PC-3 (cell line): Measurements from ENCODE around the gene ATG7. TPM values are rescaled to one million over a fixed set of nuclear protein-coding genes. Genes with fewer than 3 reads are reported as not detected.

Source experiments
- ATAC-seq: fragments of 200-7000 bp; cut with Tn5 transposase; 2 replicates; pipeline ENCODE4 v1.9.1; 2020; ENCODE audit warnings: mild to moderate bottlenecking, moderate library complexity
- BruUV-seq: library from RNA; stranded (reverse); fragments of 400-500 nt; replicated peaks from 2 replicates; lab custom pipeline; 2021; lab: Mats Ljungman, UMichigan
- CTCF ChIA-PET: fragments of 300-600 bp; sonication (Branson Sonifier 250); formaldehyde crosslinking; loops from one replicate; lab custom pipeline; 2022; ENCODE audit warnings: antibody characterized with exemption; lab: Charles Lee
- POLR2A ChIA-PET: fragments of 300-600 bp; sonication (Branson Sonifier 250); formaldehyde crosslinking; loops from one replicate; lab custom pipeline; 2022; ENCODE audit warnings: antibody characterized with exemption; ENCODE audit not compliant: unreplicated experiment; lab: Charles Lee
- DNase-seq: peaks from one replicate; pipeline ENCODE4 v3.0.0-alpha.2; 2015
- H2AFZ ChIP-seq: fragments of 300-600 bp; sonication (generic); 2 replicates; pipeline ENCODE4 v1.6.0; 2016; ENCODE audit warnings: antibody characterized with exemption, low read length
- H3F3A ChIP-seq: fragments of 300-600 bp; sonication (generic); one replicate; pipeline ENCODE4 v1.6.0; 2017; ENCODE audit warnings: antibody characterized with exemption, low read length, control low read depth, mild to moderate bottlenecking; ENCODE audit not compliant: unreplicated experiment
- H3K27ac ChIP-seq: fragments of 300-600 bp; sonication (generic); 2 replicates; pipeline ENCODE4 v1.5.1; 2016; ENCODE audit warnings: mild to moderate bottlenecking, low read length
- H3K27me3 ChIP-seq: fragments of 300-600 bp; sonication (generic); 2 replicates; pipeline ENCODE4 v1.6.1; 2016; ENCODE audit warnings: low read length, mixed read lengths
- H3K36me3 ChIP-seq: fragments of 300-600 bp; sonication (generic); 2 replicates; pipeline ENCODE4 v1.6.1; 2016; ENCODE audit warnings: low read depth, mixed run types, low read length, mixed read lengths
- H3K4me1 ChIP-seq: fragments of 300-600 bp; sonication (generic); 2 replicates; pipeline ENCODE4 v1.5.1; 2016; ENCODE audit warnings: low read length; ENCODE audit not compliant: insufficient read depth
- H3K4me2 ChIP-seq: fragments of 300-600 bp; sonication (generic); 2 replicates; pipeline ENCODE4 v1.6.0; 2016; ENCODE audit warnings: low read length
- H3K4me3 ChIP-seq: fragments of 300-600 bp; sonication (generic); 2 replicates; pipeline ENCODE4 v1.5.1; 2016; ENCODE audit warnings: mild to moderate bottlenecking, low read length, mixed read lengths
- H3K79me2 ChIP-seq: fragments of 300-600 bp; sonication (generic); 2 replicates; pipeline ENCODE4 v1.6.1; 2017; ENCODE audit warnings: low read length, mixed read lengths
- H3K9ac ChIP-seq: fragments of 300-600 bp; sonication (generic); 2 replicates; pipeline ENCODE4 v1.6.0; 2016; ENCODE audit warnings: mild to moderate bottlenecking, low read length
- H3K9me2 ChIP-seq: fragments of 300-600 bp; sonication (generic); replicated peaks from 2 replicates; pipeline ENCODE4 v1.6.1; 2016; ENCODE audit warnings: mixed run types, low read length, mixed read lengths
- H3K9me3 ChIP-seq: fragments of 300-600 bp; sonication (generic); 2 replicates; pipeline ENCODE4 v1.6.1; 2016; ENCODE audit warnings: low read length, mixed read lengths
- H4K20me1 ChIP-seq: fragments of 300-600 bp; sonication (generic); 2 replicates; pipeline ENCODE4 v1.6.1; 2016; ENCODE audit warnings: low read length, mixed read lengths
- CTCF ChIP-seq: fragments of 300-600 bp; sonication (generic); conservative IDR thresholded peaks from 2 replicates; pipeline ENCODE4 v1.5.1; 2017; ENCODE audit warnings: antibody characterized with exemption, low read depth, mild to moderate bottlenecking, low read length
- EZH2 ChIP-seq: fragments of 300-600 bp; sonication (generic); IDR thresholded peaks from one replicate; pipeline ENCODE4 v1.6.1; 2017; ENCODE audit warnings: antibody characterized with exemption, mild to moderate bottlenecking, low read length; ENCODE audit not compliant: unreplicated experiment
- EZH2phosphoT487 ChIP-seq: fragments of 300-600 bp; sonication (generic); IDR thresholded peaks from 2 replicates; pipeline ENCODE4 v1.6.1; 2018; ENCODE audit warnings: mild to moderate bottlenecking, antibody characterized with exemption, low read length, borderline replicate concordance
- intact Hi-C: fragments of 100-400 bp; cut with micrococcal nuclease; formaldehyde crosslinking; loops from 2 replicates; pipeline ENCODE4 v1.9.0; 2023
- total RNA-seq: library from RNA; depleted of rRNA; stranded (reverse); fragments of >200 nt; gene quantifications from 2 replicates; pipeline ENCODE4 v1.2.3, GENCODE V29; 2014

ATG7 gene
- total RNA-seq, 1 experiment from 2014 or later, result 36.5 TPM

- H3K4me3 ChIP-seq, result no peak overlapping the region
- H3K9me2 ChIP-seq, result no peaks in the 10 kb centered on the region
- no peaks in the 10 kb centered on the region for H3K36me3 ChIP-seq
- DNase-seq, result peak; percentile 54
- H3K4me1 ChIP-seq, result peaks cover 34% of the 10 kb centered on the region
- POLR2A ChIA-PET, result interaction anchor here (0.7 kb wide), 1 partner anchor 13 kb away, joined by 4 read pairs; no protein-coding TSS in a partner anchor
- BruUV-seq, result no TSS peak
- no peaks in the 10 kb centered on the region for H3F3A ChIP-seq
- H2AFZ ChIP-seq, result no peak overlapping the region
- H3K27ac ChIP-seq, result peak overlapping the region; percentile 91
- H3K4me2 ChIP-seq, result peak overlapping the region; percentile 6; the same call in 1 of the 2 replicates
- no peak overlapping the region for H3K9ac ChIP-seq
- no peaks in the 10 kb centered on the region for H3K9me3 ChIP-seq
- H3K27me3 ChIP-seq, result no peaks in the 10 kb centered on the region
- CTCF ChIA-PET, result no interaction called here
- peak; percentile 52 for ATAC-seq
- no peaks in the 10 kb centered on the region for H4K20me1 ChIP-seq
- intact Hi-C loops, result loop anchor here (5.0 kb wide), 2 partner anchors 121 to 144 kb away; partner anchors contain the start of gene VGLL4
- no peak for TF ChIP-seq EZH2phosphoT487
- TF ChIP-seq EZH2, result no peak
- no peak for TF ChIP-seq CTCF
- H3K79me2 ChIP-seq, result no peaks in the 10 kb centered on the region
Observed at GRCh38 chr3:11521167-11521566, 249.0 kb downstream of the ATG7 start.

- Histone ChIP-seq H2AFZ (no peak overlapping the region), H3K4me3 (no peak overlapping the region), H3K9me2 (no peaks in the 10 kb centered on the region), H3K4me1 (peaks cover 34% of the 10 kb centered on the region), H3K4me2 (peak overlapping the region; percentile 60), H3K36me3 (no peaks in the 10 kb centered on the region; the same call in 1 of the 2 replicates), H3K27ac (peak overlapping the region; percentile 91), H3K9me3 (no peaks in the 10 kb centered on the region), H3F3A (no peaks in the 10 kb centered on the region), H3K79me2 (no peaks in the 10 kb centered on the region), H3K9ac (peak overlapping the region; percentile 58), H3K27me3 (no peaks in the 10 kb centered on the region), H4K20me1 (no peaks in the 10 kb centered on the region)
- BruUV-seq, result no TSS peak
- DNase-seq, result peak; percentile 64
- TF ChIP-seq EZH2phosphoT487, result no peak
- no peak for TF ChIP-seq CTCF
- TF ChIP-seq EZH2, result no peak
- intact Hi-C loops, result loop anchor here (2.0 to 5.0 kb wide), 3 partner anchors 44 to 145 kb away; partner anchors contain the start of gene VGLL4
- peak; percentile 67 for ATAC-seq
- ChIA-PET POLR2A (interaction anchor here (0.6 to 0.9 kb wide), 2 partner anchors 9 to 17 kb away, joined by 3 read pairs; no protein-coding TSS in a partner anchor), CTCF (interaction anchor here (1.1 kb wide), 1 partner anchor 18 kb away, joined by 3 read pairs; no protein-coding TSS in a partner anchor)
Observed at GRCh38 chr3:11522398-11522715, 250.2 kb downstream of the ATG7 start.
